Measurements from ENCODE around the gene FBXL13. TPM values are rescaled to one million over a fixed set of nuclear protein-coding genes. Genes with fewer than 3 reads are reported as not detected.

Gene FBXL13
- polyA plus RNA-seq, 1 donor from 2014 or later = 0.57 TPM

DNA sequence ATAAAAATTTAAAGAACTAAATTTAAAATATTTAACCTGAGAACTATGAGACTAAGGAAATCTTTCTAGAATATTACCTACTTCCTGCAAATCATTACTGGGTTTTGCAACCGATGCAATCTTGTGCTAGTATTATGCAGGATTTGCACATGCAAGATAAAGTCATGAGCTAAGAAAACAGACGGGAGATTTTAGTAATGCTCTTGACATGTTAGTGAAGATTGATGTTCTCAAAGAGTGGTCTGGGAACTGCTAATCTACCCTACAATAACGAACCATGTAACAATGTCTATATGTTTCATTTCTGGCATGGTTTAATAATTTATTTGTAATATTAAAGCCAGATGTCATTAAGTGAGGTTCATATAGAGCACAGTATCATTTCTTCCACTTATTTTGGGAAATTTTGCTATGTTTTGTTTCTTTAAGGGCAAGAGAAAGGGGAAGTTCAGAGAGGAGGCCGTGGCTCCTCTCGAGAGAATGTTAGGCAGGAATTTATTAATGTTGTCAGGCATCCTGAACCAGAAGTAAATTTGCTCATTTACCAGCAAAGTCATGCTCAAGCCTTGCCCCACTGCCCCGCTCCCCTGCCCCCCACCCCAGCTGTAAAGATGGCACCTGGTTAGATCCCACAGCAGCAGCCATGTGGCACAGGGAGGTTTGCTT, 139.0 kb downstream of the FBXL13 start:
- Histone ChIP-seq H3K36me3 (ENCODE audit: insufficient read depth, low read length) (no peaks in the 10 kb centered on the region), H3F3A (ENCODE audit: insufficient read depth, low read length, poor library complexity, severe bottlenecking) (no peaks in the 10 kb centered on the region), H4K20me1 (ENCODE audit: insufficient read depth) (no peaks in the 10 kb centered on the region), H2AFZ (ENCODE audit: low read depth, low read length) (no peak overlapping the region), H3K79me2 (replicated peaks; ENCODE audit: insufficient read depth, low read length) (no peaks in the 10 kb centered on the region), H3K4me3 (ENCODE audit: low read length) (no peak overlapping the region), H3K27ac (ENCODE audit: low read length) (no peak overlapping the region), H3K9ac (ENCODE audit: low read length) (no peak overlapping the region), H3K9me3 (ENCODE audit: low read length) (no peaks in the 10 kb centered on the region), H3K4me2 (ENCODE audit: low read length) (no peak overlapping the region), H3K27me3 (ENCODE audit: insufficient read depth, low read depth, low read length) (no peaks in the 10 kb centered on the region), H3K9me2 (ENCODE audit: insufficient read depth, low read length) (no peaks in the 10 kb centered on the region)
- no peak for TF ChIP-seq EP300 (conservative IDR thresholded peaks at IDR 0.05; ENCODE audit: poor library complexity, severe bottlenecking)
- no peak for TF ChIP-seq MXI1 (conservative IDR thresholded peaks at IDR 0.05; ENCODE audit: poor library complexity, severe bottlenecking)
- TF ChIP-seq, protein P1, sequence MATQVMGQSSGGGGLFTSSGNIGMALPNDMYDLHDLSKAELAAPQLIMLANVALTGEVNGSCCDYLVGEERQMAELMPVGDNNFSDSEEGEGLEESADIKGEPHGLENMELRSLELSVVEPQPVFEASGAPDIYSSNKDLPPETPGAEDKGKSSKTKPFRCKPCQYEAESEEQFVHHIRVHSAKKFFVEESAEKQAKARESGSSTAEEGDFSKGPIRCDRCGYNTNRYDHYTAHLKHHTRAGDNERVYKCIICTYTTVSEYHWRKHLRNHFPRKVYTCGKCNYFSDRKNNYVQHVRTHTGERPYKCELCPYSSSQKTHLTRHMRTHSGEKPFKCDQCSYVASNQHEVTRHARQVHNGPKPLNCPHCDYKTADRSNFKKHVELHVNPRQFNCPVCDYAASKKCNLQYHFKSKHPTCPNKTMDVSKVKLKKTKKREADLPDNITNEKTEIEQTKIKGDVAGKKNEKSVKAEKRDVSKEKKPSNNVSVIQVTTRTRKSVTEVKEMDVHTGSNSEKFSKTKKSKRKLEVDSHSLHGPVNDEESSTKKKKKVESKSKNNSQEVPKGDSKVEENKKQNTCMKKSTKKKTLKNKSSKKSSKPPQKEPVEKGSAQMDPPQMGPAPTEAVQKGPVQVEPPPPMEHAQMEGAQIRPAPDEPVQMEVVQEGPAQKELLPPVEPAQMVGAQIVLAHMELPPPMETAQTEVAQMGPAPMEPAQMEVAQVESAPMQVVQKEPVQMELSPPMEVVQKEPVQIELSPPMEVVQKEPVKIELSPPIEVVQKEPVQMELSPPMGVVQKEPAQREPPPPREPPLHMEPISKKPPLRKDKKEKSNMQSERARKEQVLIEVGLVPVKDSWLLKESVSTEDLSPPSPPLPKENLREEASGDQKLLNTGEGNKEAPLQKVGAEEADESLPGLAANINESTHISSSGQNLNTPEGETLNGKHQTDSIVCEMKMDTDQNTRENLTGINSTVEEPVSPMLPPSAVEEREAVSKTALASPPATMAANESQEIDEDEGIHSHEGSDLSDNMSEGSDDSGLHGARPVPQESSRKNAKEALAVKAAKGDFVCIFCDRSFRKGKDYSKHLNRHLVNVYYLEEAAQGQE (IDR thresholded peaks at IDR 0.05; ENCODE audit: borderline replicate concordance) = no peak

DNA sequence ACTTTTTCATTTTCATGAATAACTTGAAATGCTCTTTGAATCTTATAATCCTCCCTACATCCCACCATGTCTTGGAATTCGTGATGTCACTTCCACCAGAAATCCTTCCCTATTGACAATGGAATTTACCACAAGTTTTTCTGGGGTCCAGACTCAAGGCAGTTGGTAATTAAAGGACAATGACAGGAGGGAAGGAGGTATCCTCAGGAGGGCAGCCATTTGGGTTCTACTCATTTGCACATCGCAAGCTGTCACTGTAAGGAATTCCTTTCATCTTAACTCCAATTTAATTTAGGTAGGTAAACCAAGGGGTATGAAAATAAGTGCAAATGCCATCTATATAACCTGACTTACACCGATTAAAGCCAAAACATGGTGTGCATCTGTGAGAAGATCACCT, 139.9 kb downstream of the FBXL13 start:
- H3K9me3 ChIP-seq (ENCODE audit: low read length) = no peaks in the 10 kb centered on the region
- H3K36me3 ChIP-seq (ENCODE audit: insufficient read depth, low read length) = no peaks in the 10 kb centered on the region
- no peak overlapping the region for H2AFZ ChIP-seq (ENCODE audit: low read depth, low read length)
- no peak overlapping the region for H3K4me2 ChIP-seq (ENCODE audit: low read length)
- H4K20me1 ChIP-seq (ENCODE audit: insufficient read depth) = no peaks in the 10 kb centered on the region
- TF ChIP-seq EZH2 (IDR thresholded peaks at IDR 0.05; ENCODE audit: borderline replicate concordance, insufficient read depth, low read length, poor library complexity, severe bottlenecking) (no peak), POLR2AphosphoS5 (IDR thresholded peaks at IDR 0.05) (no peak), SMC3 (conservative IDR thresholded peaks at IDR 0.05; ENCODE audit: poor library complexity) (no peak), TAF1 (IDR thresholded peaks at IDR 0.05; ENCODE audit: low read depth) (no peak), MXI1 (conservative IDR thresholded peaks at IDR 0.05; ENCODE audit: poor library complexity, severe bottlenecking) (no peak), EP300 (conservative IDR thresholded peaks at IDR 0.05; ENCODE audit: poor library complexity, severe bottlenecking) (no peak)
- TF ChIP-seq, protein P1 (IDR thresholded peaks at IDR 0.05; ENCODE audit: borderline replicate concordance) = no peak
- no peak overlapping the region for H3K9ac ChIP-seq (ENCODE audit: low read length)
- H3K27ac ChIP-seq (ENCODE audit: low read length) = no peak overlapping the region
- no peaks in the 10 kb centered on the region for H3K79me2 ChIP-seq (replicated peaks; ENCODE audit: insufficient read depth, low read length)
- H3K27me3 ChIP-seq (ENCODE audit: insufficient read depth, low read depth, low read length) = no peaks in the 10 kb centered on the region
- H3K4me3 ChIP-seq (ENCODE audit: low read length) = no peak overlapping the region
- no peaks in the 10 kb centered on the region for H3F3A ChIP-seq (ENCODE audit: insufficient read depth, low read length, poor library complexity, severe bottlenecking)
- no peaks in the 10 kb centered on the region for H3K9me2 ChIP-seq (ENCODE audit: insufficient read depth, low read length)

All from neural cell (in vitro differentiated cells).